Heart right ventricle (tissue), 16 donors: ENCODE measurements around the gene GRPEL1. TPM values are rescaled to one million over a fixed set of nuclear protein-coding genes. Genes with fewer than 3 reads are reported as not detected.
A peak's percentile ranks its signal among the peaks of the same experiment; 100 is the strongest.

Experiments used
- ATAC-seq, 8 donors: fragments of 200-7000 bp; cut with Tn5 transposase; one replicate each; pipeline ENCODE4 v1.9.1; 2020; ENCODE audit warnings: mild to moderate bottlenecking in 8 of 8, moderate library complexity in 8 of 8, moderate number of reproducible peaks in 1 of 8
- DNase-seq, 2 donors: peaks; one replicate each; pipeline ENCODE4 v3.0.0-alpha.2; 2020
- H3K27ac ChIP-seq, 10 donors: fragments of 200-600 bp; sonication (generic) in 2 of 10; one replicate each; pipeline versions ENCODE4 v1.5.0 to v1.8.0; 2020 to 2022; ENCODE audit warnings: mild to moderate bottlenecking in 3 of 10
- H3K27me3 ChIP-seq, 7 donors: fragments of 200-600 bp; one replicate each; pipeline ENCODE4 v1.8.0; 2021 to 2022; ENCODE audit warnings: mild to moderate bottlenecking in 2 of 7
- H3K36me3 ChIP-seq, 9 donors: fragments of 200-600 bp; sonication (generic) in 1 of 9; one replicate each; pipeline versions ENCODE4 v1.5.0 to v1.8.0; 2020 to 2022; ENCODE audit warnings: mild to moderate bottlenecking in 2 of 9
- H3K4me1 ChIP-seq, 9 donors: fragments of 200-600 bp; sonication (generic) in 1 of 9; one replicate each; pipeline versions ENCODE4 v1.5.0 to v1.8.0; 2020 to 2022; ENCODE audit warnings: mild to moderate bottlenecking in 4 of 9
- H3K4me3 ChIP-seq, 10 donors: fragments of 200-600 bp; sonication (generic) in 2 of 10; one replicate each; pipeline versions ENCODE4 v1.5.0 to v1.8.0; 2020 to 2022; ENCODE audit warnings: mild to moderate bottlenecking in 7 of 10, moderate library complexity in 2 of 10
- H3K9me3 ChIP-seq, 11 donors: fragments of 200-600 bp in 10 of 11; sonication (generic) in 2 of 11; one replicate each; pipeline versions ENCODE4 v1.5.0 to v1.8.0; 2013 to 2022; ENCODE audit warnings: mild to moderate bottlenecking in 2 of 11, control low read depth in 1 of 11, moderate library complexity in 1 of 11
- WGBS, 2 donors: extraction: QIAGEN DNeasy Blood & Tissue Kit; methylation state at CpG; one replicate each; pipeline ENCODE4 v1.1.7; 2013; ENCODE audit warnings: inconsistent platforms in 1 of 2; 5-methylcytosine and 5-hydroxymethylcytosine counted together
- intact Hi-C, 10 donors: fragments of 100-400 bp; cut with DNase I; formaldehyde crosslinking; loops; one replicate each; pipeline versions ENCODE4 v1.11.1 to v1.14.2; 2022
- polyA plus RNA-seq, 2 donors: library from polyadenylated mRNA; stranded (reverse); fragments of 200-250 nt; gene quantifications; one replicate each; pipeline ENCODE4 v1.2.3, GENCODE V29; 2013
- total RNA-seq, 10 donors: library from RNA; stranded (reverse); fragmentation: NEBNext Ultra II Directional in 3 of 10; extraction: Animal tissue kit (Norgen Biotek cat#: 25700) in 3 of 10; gene quantifications; one replicate each; pipeline versions ENCODE4 v1.2.1 to v1.2.4, GENCODE V29; 2021 to 2023
- TF ChIP-seq, protein P1 (sequence below), 9 donors: fragments of 200-600 bp; sonication (generic) in 2 of 9; IDR thresholded peaks; one replicate each; pipeline versions ENCODE4 v1.5.0 to v1.8.0; 2021 to 2022; ENCODE audit warnings: antibody characterized with exemption in 9 of 9, mild to moderate bottlenecking in 5 of 9, moderate library complexity in 1 of 9
- donor health status: Arrhythmogenic right ventricular cardiomyopathy.
- donor health status: ischemic (EF 13 %, LVEDD 7.1; RV severe dilation, severe dysfunction).
- donor health status: healthy with polysubstance abuse.
- donor health status: DM: no; HTN: yes; CAD: no.
- donor health status: DM: no; HTN: no; CAD: no.
- donor health status: ischemic (EF 25% LVEDD 6.9; RV normal size, moderate dysfunction).
- donor health status: ischemic (EF 25% LVEDD 5.7; RV mildly dilated, moderate dysfunction).
- donor health status: healthy.
- donor health status: DM: yes; HTN: yes; CAD: no.
- donor health status: Ischemic cardiomyopathy.
- donor health status: ischemic (EF 35%, LVEDD 5.7; RV mildly dilated, moderate dysfunction).
- donor health status: nonischemic (EF 11% LVEDD 7.7; RV severe dilation, severe dysfunction).
- donor health status: DM: yes; HTN: yes; CAD: no.
- donor health status: PGD.
- donor health status: ischemic (EF 29% LVEDD 5.4; RV normal size, mild dysfunction).
- donor health status: nonischemic (EF 23%, LVEDD 6.1; RV moderate dilation, normal function).

Gene GRPEL1
- total and polyA plus RNA-seq, 12 donors: 38.7 to 83.3 (median 55.8) TPM

DNA sequence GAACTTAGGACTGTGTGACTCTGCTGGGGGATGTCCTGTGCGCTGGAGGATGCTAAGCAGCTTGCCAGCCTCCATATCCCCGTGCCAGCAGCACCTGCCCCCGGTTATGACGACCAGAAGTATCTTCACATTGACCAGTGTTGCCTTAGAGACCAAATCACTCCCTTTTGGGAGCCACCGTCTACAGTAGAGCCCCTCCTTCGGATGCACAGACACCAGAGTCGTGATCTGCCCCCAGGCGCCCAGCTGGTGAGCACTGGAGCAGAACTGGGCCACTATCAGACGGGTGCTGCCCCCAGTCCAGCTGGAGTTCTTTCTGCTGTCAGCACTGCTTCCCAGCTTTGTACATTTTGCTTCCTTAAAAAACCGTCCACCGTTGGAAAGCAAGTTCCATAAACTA, 54.7 kb downstream of the GRPEL1 start:
- WGBS, 2 donors: 83 to 84% methylated on average over 11 of the region's 11 CpGs
- Histone ChIP-seq H3K4me1 (peaks cover 0 to 13% (median 0%) of the 10 kb centered on the region in 9 donors), H3K9me3 (no peaks in the 10 kb centered on the region), H3K36me3 (peaks cover 0 to 100% (median 47%) of the 10 kb centered on the region in 9 donors), H3K4me3 (no peak overlapping the region), H3K27me3 (no peaks in the 10 kb centered on the region), H3K27ac (no peak overlapping the region)
- ATAC-seq (no peak), DNase-seq (no peak)
- TF ChIP-seq, protein P1, sequence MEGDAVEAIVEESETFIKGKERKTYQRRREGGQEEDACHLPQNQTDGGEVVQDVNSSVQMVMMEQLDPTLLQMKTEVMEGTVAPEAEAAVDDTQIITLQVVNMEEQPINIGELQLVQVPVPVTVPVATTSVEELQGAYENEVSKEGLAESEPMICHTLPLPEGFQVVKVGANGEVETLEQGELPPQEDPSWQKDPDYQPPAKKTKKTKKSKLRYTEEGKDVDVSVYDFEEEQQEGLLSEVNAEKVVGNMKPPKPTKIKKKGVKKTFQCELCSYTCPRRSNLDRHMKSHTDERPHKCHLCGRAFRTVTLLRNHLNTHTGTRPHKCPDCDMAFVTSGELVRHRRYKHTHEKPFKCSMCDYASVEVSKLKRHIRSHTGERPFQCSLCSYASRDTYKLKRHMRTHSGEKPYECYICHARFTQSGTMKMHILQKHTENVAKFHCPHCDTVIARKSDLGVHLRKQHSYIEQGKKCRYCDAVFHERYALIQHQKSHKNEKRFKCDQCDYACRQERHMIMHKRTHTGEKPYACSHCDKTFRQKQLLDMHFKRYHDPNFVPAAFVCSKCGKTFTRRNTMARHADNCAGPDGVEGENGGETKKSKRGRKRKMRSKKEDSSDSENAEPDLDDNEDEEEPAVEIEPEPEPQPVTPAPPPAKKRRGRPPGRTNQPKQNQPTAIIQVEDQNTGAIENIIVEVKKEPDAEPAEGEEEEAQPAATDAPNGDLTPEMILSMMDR (IDR thresholded peaks at IDR 0.05): no peak
- intact Hi-C loops: no loop called here

DNA sequence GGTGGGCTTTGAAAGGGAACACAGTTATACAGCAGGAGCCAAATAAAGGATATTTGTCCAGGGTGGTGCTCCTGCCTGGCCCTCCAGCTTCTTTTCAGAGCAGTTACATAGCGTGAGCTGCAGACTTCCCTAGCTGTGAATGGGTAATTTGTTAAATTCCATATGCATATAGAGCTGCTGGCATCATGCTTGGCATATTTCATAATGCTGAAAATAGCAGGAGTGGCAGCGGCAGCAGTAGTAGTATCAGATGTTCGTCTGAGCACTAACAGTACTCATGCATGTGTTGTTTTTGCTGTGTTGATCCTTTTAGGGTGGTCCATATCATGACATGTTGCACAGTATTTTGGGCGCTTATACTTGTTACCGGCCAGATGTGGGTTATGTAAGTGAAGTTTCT, 58.3 kb downstream of the GRPEL1 start:
- TF ChIP-seq, protein P1 (IDR thresholded peaks at IDR 0.05): no peak
- 61 to 73% methylated on average over 5 of the region's 5 CpGs for WGBS, 2 donors

More for the DNA sequence above, 58.3 kb downstream of the GRPEL1 start:
- Histone ChIP-seq H3K27ac (peak overlapping the region in 1 of 10 donors; percentile 16), H3K4me1 (peaks cover 0 to 13% (median 0%) of the 10 kb centered on the region in 9 donors), H3K36me3 (peaks cover 0 to 100% (median 34%) of the 10 kb centered on the region in 9 donors), H3K4me3 (no peak overlapping the region), H3K27me3 (no peaks in the 10 kb centered on the region), H3K9me3 (no peaks in the 10 kb centered on the region)
- DNase-seq (no peak), ATAC-seq (peak in 7 of 8 donors; percentile 44 to 84 (median 52))
- intact Hi-C loops: no loop called here

Other genes with a start within 250 kb of the GRPEL1 start
- gene TBC1D14, start 158.2 kb downstream of the GRPEL1 start, total RNA-seq: 10 to 100 TPM; 31.5 to 43.7 (median 33.5) TPM
- gene TBC1D14, start 158.2 kb downstream of the GRPEL1 start, polyA plus RNA-seq: 10 to 100 TPM; 10.5 to 14.2 TPM
- 10 to 100 TPM; 26.2 to 40.8 (median 31.5) TPM for gene TADA2B, start 24.7 kb downstream of the GRPEL1 start, total RNA-seq
- gene TADA2B, start 24.7 kb downstream of the GRPEL1 start, polyA plus RNA-seq: 10 to 100 TPM; 15.4 to 15.6 TPM
- gene SORCS2, start 124.5 kb upstream of the GRPEL1 start, total RNA-seq: 1 to 10 TPM in 9 of 10 donors, under 1 TPM in 1; 0.95 to 5.4 (median 2.6) TPM
- gene SORCS2, start 124.5 kb upstream of the GRPEL1 start, polyA plus RNA-seq: under 1 TPM; 0.25 to 0.66 TPM